Calu3 (cell line): ENCODE measurements around the gene SEC63. TPM values are rescaled to one million over a fixed set of nuclear protein-coding genes. Genes with fewer than 3 reads are reported as not detected.

Experiments used
- Bru-seq: library from RNA; stranded (reverse); fragments of 400-500 nt; gene quantifications from one replicate; lab custom pipeline; 2021; lab: Mats Ljungman, UMichigan
- BruChase-seq, 2 experiments: library from RNA; stranded (reverse); fragments of 400-500 nt; gene quantifications; one replicate each; lab custom pipeline; 2021; lab: Mats Ljungman, UMichigan
- BruUV-seq: library from RNA; stranded (reverse); fragments of 400-500 nt; replicated peaks from 2 replicates; lab custom pipeline; 2021; lab: Mats Ljungman, UMichigan
- CTCF ChIA-PET: fragments of 300-600 bp; sonication (Branson Sonifier 250); formaldehyde crosslinking; loops from one replicate; lab custom pipeline; 2022; ENCODE audit warnings: antibody characterized with exemption; lab: Charles Lee
- DNase-seq: peaks from one replicate; pipeline ENCODE4 v3.0.0; 2022
- H3K27ac Mint-ChIP-seq: one replicate; pipeline ENCODE4 v1.8.0; 2022; ENCODE audit warnings: mixed read lengths; ENCODE audit not compliant: unreplicated experiment
- H3K27me3 Mint-ChIP-seq: one replicate; pipeline ENCODE4 v1.8.0; 2022; ENCODE audit warnings: mixed read lengths; ENCODE audit not compliant: unreplicated experiment
- H3K36me3 Mint-ChIP-seq: one replicate; pipeline ENCODE4 v1.8.0; 2022; ENCODE audit warnings: mild to moderate bottlenecking, moderate library complexity, mixed read lengths; ENCODE audit not compliant: insufficient read depth, unreplicated experiment
- H3K4me1 Mint-ChIP-seq: one replicate; pipeline ENCODE4 v1.8.0; 2022; ENCODE audit warnings: mild to moderate bottlenecking, low read depth, mixed read lengths; ENCODE audit not compliant: unreplicated experiment
- H3K4me3 Mint-ChIP-seq: one replicate; pipeline ENCODE4 v1.8.0; 2022; ENCODE audit warnings: mild to moderate bottlenecking, low read depth, moderate library complexity, mixed read lengths; ENCODE audit not compliant: unreplicated experiment
- H3K9me3 Mint-ChIP-seq: one replicate; pipeline ENCODE4 v1.8.0; 2022; ENCODE audit warnings: low read depth, mixed read lengths; ENCODE audit not compliant: unreplicated experiment
- CTCF ChIP-seq: fragments of 200-600 bp; IDR thresholded peaks from one replicate; pipeline ENCODE4 v1.8.0; 2022; ENCODE audit warnings: antibody characterized with exemption; ENCODE audit not compliant: unreplicated experiment
- intact Hi-C: fragments of 100-400 bp; cut with micrococcal nuclease; formaldehyde crosslinking; loops from one replicate; pipeline ENCODE4 v1.10.0; 2022; ENCODE audit not compliant: unreplicated experiment
- long read RNA-seq: library from polyadenylated mRNA; stranded (forward); transcript quantifications from one replicate; pipeline ENCODE4 v2.0.0, GENCODE V29; 2022
- total RNA-seq: library from RNA; stranded (reverse); gene quantifications from 2 replicates; pipeline ENCODE4 v1.2.3, GENCODE V29; 2022

SEC63 gene
- total RNA-seq (106 and 135 TPM in 2 replicates), Bru-seq, nascent RNA (percentile 89 among the genes with signal in this experiment), BruChase-seq, experiment 1, labeled RNA remaining after a 6-hour chase (percentile 89 among the genes with signal in this experiment), BruChase-seq, experiment 2, labeled RNA remaining after a 2-hour chase (percentile 81 among the genes with signal in this experiment)
- long read RNA-seq, full-length matches to known transcripts: 30 of 46 reads
- long read RNA-seq, partial matches to known transcripts: 8 of 46 reads
- long read RNA-seq, other reads (novel, unspliced or antisense): 8 of 46 reads

- CTCF ChIA-PET: interaction anchor here (0.6 to 0.8 kb wide), 2 partner anchors 9 to 92 kb away, joined by 3 read pairs; no protein-coding TSS in a partner anchor
These were observed at the start of gene SEC63 for GRCh38 chr6:107957909-107958688. TSS of gene SEC63 (minus strand) at chr6:107958208. CDS start at chr6:107958009, 199 bp downstream.

GRCh38 chr6:108005961-108006360 lies 48.0 kb upstream of the SEC63 start:
- Mint-ChIP-seq H3K4me1 (peaks cover 26% of the 10 kb centered on the region), H3K27ac (no peak overlapping the region), H3K36me3 (peaks cover 15% of the 10 kb centered on the region), H3K27me3 (no peaks in the 10 kb centered on the region), H3K9me3 (peaks cover 10% of the 10 kb centered on the region), H3K4me3 (no peak overlapping the region)
- TF ChIP-seq CTCF: no peak
- CTCF ChIA-PET: no interaction called here
- BruUV-seq: no TSS peak
- no peak for DNase-seq
- intact Hi-C loops: no loop called here

More at GRCh38 chr6:107957909-107958688, at the start of gene SEC63:
- Mint-ChIP-seq H3K4me3 (peak within 1 kb of the TSS; percentile 87), H3K27ac (peak within 1 kb of the TSS; percentile 89), H3K36me3 (peaks cover 39% of the 10 kb centered on the region), H3K4me1 (no peaks in the 10 kb centered on the region), H3K9me3 (no peaks in the 10 kb centered on the region), H3K27me3 (no peaks in the 10 kb centered on the region)
- intact Hi-C loops: loop anchor here (2.0 kb wide), 1 partner anchor 15 kb away; no protein-coding TSS in a partner anchor
- TF ChIP-seq CTCF: no peak
- peak; percentile 98 for DNase-seq
- BruUV-seq: no TSS peak

- Mint-ChIP-seq H3K4me3 (no peak overlapping the region), H3K27me3 (no peaks in the 10 kb centered on the region), H3K27ac (no peak overlapping the region), H3K36me3 (peaks cover 15% of the 10 kb centered on the region), H3K9me3 (peaks cover 9% of the 10 kb centered on the region), H3K4me1 (peaks cover 31% of the 10 kb centered on the region)
- BruUV-seq: no TSS peak
- no peak for TF ChIP-seq CTCF
- no peak for DNase-seq
- intact Hi-C loops: no loop called here
- CTCF ChIA-PET: interaction anchor here (0.7 kb wide), 1 partner anchor 58 kb away, joined by 4 read pairs; no protein-coding TSS in a partner anchor
These were observed 46.9 kb upstream of the SEC63 start for GRCh38 chr6:108004861-108005260.

- CTCF ChIA-PET: interaction anchor here (0.7 to 1.5 kb wide), 3 partner anchors 22 to 47 kb away, joined by 4 to 6 read pairs (median 4); no protein-coding TSS in a partner anchor
- H3K4me1 Mint-ChIP-seq: peaks cover 42% of the 10 kb centered on the region
- no peaks in the 10 kb centered on the region for H3K9me3 Mint-ChIP-seq
- intact Hi-C loops: no loop called here
- peak; percentile 66 for DNase-seq
- TF ChIP-seq CTCF: no peak
- no TSS peak for BruUV-seq
- no peaks in the 10 kb centered on the region for H3K27me3 Mint-ChIP-seq
- peak overlapping the region; percentile 62 for H3K4me3 Mint-ChIP-seq
- H3K36me3 Mint-ChIP-seq: peaks cover 15% of the 10 kb centered on the region
- H3K27ac Mint-ChIP-seq: peak overlapping the region; percentile 99
These were observed 44.6 kb upstream of the SEC63 start for GRCh38 chr6:108002365-108003221.
